Epithelial cell of proximal tubule (primary cell): ENCODE data around the gene NDUFS7. TPM values are rescaled to one million over a fixed set of nuclear protein-coding genes. Genes with fewer than 3 reads are reported as not detected.

Source experiments
- DNase-seq: peaks from one replicate; pipeline ENCODE4 v3.0.0-alpha.2; 2011; ENCODE audit warnings: low read depth
- H3K4me3 ChIP-seq: 2 replicates; pipeline ENCODE4 v1.5.1; 2011; ENCODE audit warnings: low read depth, mild to moderate bottlenecking, low read length
- CTCF ChIP-seq: conservative IDR thresholded peaks from 2 replicates; pipeline ENCODE4 v1.5.1; 2012; ENCODE audit warnings: low read depth, mild to moderate bottlenecking, low read length
- total RNA-seq: library from RNA; depleted of rRNA; stranded (reverse); fragments of >200 nt; gene quantifications from 2 replicates; pipeline ENCODE4 v1.2.3, GENCODE V29; 2015

NDUFS7 gene
- total RNA-seq, 1 donor from 2014 or later: 174 TPM

- no peak for TF ChIP-seq CTCF
- H3K4me3 ChIP-seq: no peak overlapping the region
Measured at GRCh38 chr19:1387684-1388636, 4.3 kb downstream of the NDUFS7 start.

GRCh38 chr19:1388637-1389026 is 4.9 kb downstream of the NDUFS7 start:
- DNase-seq: no peak
- TF ChIP-seq CTCF: no peak
- no peak overlapping the region for H3K4me3 ChIP-seq

More at GRCh38 chr19:1387684-1388636, 4.3 kb downstream of the NDUFS7 start:
- DNase-seq: no peak

GRCh38 chr19:1389033-1389940 is 5.6 kb downstream of the NDUFS7 start:
- DNase-seq: no peak
- TF ChIP-seq CTCF: no peak
- H3K4me3 ChIP-seq: no peak overlapping the region

GRCh38 chr19:1390890-1391423 is 7.2 kb downstream of the NDUFS7 start:
- H3K4me3 ChIP-seq: no peak overlapping the region
- TF ChIP-seq CTCF: no peak
- DNase-seq: no peak

GRCh38 chr19:1392407-1392806 is 8.7 kb downstream of the NDUFS7 start:
- DNase-seq: no peak
- TF ChIP-seq CTCF: no peak
- H3K4me3 ChIP-seq: no peak overlapping the region

GRCh38 chr19:1392939-1393530 is 9.3 kb downstream of the NDUFS7 start:
- no peak for DNase-seq
- TF ChIP-seq CTCF: no peak
- H3K4me3 ChIP-seq: no peak overlapping the region
